ENCODE results near the gene CSTB. TPM values are rescaled to one million over a fixed set of nuclear protein-coding genes. Genes with fewer than 3 reads are reported as not detected.
A peak's percentile ranks its signal among the peaks of the same experiment; 100 is the strongest.

CSTB gene
- total and polyA plus RNA-seq, 2 donors (not counting 3 experiments of a cell fraction or from before 2014, with no cell fraction given): 65.8 to 83.7 TPM

DNA sequence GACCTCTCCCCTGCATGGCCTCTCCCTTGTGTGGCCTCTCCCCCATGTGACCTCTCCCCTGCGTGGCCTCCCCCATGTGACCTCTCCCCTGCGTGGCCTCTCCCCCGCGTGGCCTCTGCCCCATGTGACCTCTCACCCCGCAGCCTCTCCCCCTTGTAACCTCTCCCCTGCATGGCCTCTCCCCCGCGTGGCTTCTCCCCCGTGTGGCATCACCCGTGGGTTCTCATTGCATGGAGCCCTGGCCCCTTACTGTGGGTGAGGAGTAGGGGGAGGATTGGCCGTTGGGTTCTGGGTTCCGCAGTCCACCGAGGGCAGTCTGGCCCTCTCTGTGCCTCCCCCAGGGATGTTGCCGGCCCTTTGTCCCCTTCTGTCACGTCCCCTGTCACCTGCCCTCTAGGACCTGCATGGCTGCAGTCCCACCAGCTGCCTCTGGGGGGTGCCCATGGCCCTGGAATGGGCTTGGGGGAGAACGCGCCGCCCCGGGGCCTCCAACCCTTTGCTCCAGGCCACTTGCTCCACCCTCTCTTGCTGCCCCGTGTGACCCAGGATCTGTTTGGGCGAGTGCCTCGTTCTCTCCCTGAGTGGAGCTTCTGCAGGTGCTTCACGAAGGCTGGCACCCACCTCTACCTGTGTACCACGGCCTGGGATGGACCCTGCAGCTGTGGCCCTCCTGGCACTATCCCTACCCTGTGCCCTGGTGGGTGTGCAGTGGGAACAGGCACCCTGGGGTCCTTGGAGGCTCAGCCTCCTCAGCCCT, 34.6 kb upstream of the CSTB start:
- Histone ChIP-seq H3K4me1 (ENCODE audit: control insufficient read depth, extremely low read depth, insufficient read depth, low read length) (peaks cover 19% of the 10 kb centered on the region), H3K4me3 (replicated peaks in 1 of 3; ENCODE audit: insufficient read depth in 1 of 3, low read depth in 1 of 3, low read length in 3 of 3) (no peak overlapping the region), H3K27me3 (ENCODE audit: control insufficient read depth in 2 of 2, insufficient read depth in 2 of 2, low read length in 2 of 2) (no peaks in the 10 kb centered on the region), H3K9me3 (replicated peaks; ENCODE audit: control insufficient read depth, insufficient read depth, low read length) (no peaks in the 10 kb centered on the region), H4K20me1 (replicated peaks; ENCODE audit: control insufficient read depth, extremely low read depth, insufficient read depth, low read length) (no peaks in the 10 kb centered on the region), H2AFZ (ENCODE audit: low read depth, low read length) (no peak overlapping the region), H3K4me2 (ENCODE audit: insufficient read depth, low read length) (no peak overlapping the region), H3K36me3 (ENCODE audit: control insufficient read depth in 2 of 2, extremely low read depth in 1 of 2, insufficient read depth in 2 of 2, low read length in 2 of 2) (no peaks in the 10 kb centered on the region), H3K27ac (ENCODE audit: insufficient read depth, low read depth, low read length) (no peak overlapping the region), H3K9me1 (replicated peaks; ENCODE audit: control insufficient read depth, extremely low read depth, insufficient read depth, low read length) (no peaks in the 10 kb centered on the region), H3K79me2 (ENCODE audit: control insufficient read depth, insufficient read depth, low read length) (no peaks in the 10 kb centered on the region), H3K9ac (replicated peaks; ENCODE audit: extremely low read depth, insufficient read depth, low read length) (no peak overlapping the region)
- dilution Hi-C loops (cut with MboI; ENCODE audit: extremely low pct_ligation_motif_present, low sequenced_read_pairs): no loop called here
- ChIA-PET CTCF (interaction anchor here (0.6 to 3.9 kb wide), 11 partner anchors 8 to 273 kb away, joined by 3 to 41 read pairs (median 4); partner anchors contain the start of gene RRP1), POLR2A (no interaction called here)
- peak; percentile 85 for FAIRE-seq
- BruUV-seq (replicated peaks): no TSS peak
- peak; percentile 56 for DNase-seq (ENCODE audit: low read depth, low spot score)
- intact Hi-C loops (cut with micrococcal nuclease): loop anchor here (1.0 to 5.0 kb wide), 3 partner anchors 52 to 165 kb away; no protein-coding TSS in a partner anchor
- TF ChIP-seq GATA2 (IDR thresholded peaks at IDR 0.05; ENCODE audit: insufficient read depth, insufficient read length, low read depth, low read length): no peak
- no peak for TF ChIP-seq FOS (IDR thresholded peaks at IDR 0.05; ENCODE audit: borderline replicate concordance, insufficient read depth, low read length)
- TF ChIP-seq, protein P1, sequence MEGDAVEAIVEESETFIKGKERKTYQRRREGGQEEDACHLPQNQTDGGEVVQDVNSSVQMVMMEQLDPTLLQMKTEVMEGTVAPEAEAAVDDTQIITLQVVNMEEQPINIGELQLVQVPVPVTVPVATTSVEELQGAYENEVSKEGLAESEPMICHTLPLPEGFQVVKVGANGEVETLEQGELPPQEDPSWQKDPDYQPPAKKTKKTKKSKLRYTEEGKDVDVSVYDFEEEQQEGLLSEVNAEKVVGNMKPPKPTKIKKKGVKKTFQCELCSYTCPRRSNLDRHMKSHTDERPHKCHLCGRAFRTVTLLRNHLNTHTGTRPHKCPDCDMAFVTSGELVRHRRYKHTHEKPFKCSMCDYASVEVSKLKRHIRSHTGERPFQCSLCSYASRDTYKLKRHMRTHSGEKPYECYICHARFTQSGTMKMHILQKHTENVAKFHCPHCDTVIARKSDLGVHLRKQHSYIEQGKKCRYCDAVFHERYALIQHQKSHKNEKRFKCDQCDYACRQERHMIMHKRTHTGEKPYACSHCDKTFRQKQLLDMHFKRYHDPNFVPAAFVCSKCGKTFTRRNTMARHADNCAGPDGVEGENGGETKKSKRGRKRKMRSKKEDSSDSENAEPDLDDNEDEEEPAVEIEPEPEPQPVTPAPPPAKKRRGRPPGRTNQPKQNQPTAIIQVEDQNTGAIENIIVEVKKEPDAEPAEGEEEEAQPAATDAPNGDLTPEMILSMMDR (IDR thresholded peaks at IDR 0.05; ENCODE audit: extremely low read depth in 1 of 2, insufficient read depth in 1 of 2, low read depth in 1 of 2, low read length in 2 of 2): peak; percentile 94
- TF ChIP-seq MYC (IDR thresholded peaks at IDR 0.05; ENCODE audit: low read depth, low read length): no peak
- no peak for TF ChIP-seq POLR2A (IDR thresholded peaks at IDR 0.05; ENCODE audit: low read depth, low read length)
- TF ChIP-seq POLR2AphosphoS5 (IDR thresholded peaks at IDR 0.05; ENCODE audit: insufficient read depth, low read depth, low read length): no peak
- no peak for TF ChIP-seq JUN (IDR thresholded peaks at IDR 0.05; ENCODE audit: borderline replicate concordance, insufficient read depth, insufficient read length, low read depth)
